Gastroesophageal sphincter (tissue), 3 donors: ENCODE measurements around the gene NUP153.

Experiments
- CTCF ChIP-seq, 4 experiments: fragments of 200-600 bp in 2 of 4; fragments of 450-650 bp in 2 of 4; sonication (generic) in 1 of 4; IDR thresholded peaks; one replicate each; pipeline ENCODE4 v1.5.1; 2017 to 2019; ENCODE audit warnings: antibody characterized with exemption in 4 of 4, mild to moderate bottlenecking in 2 of 4, moderate library complexity in 2 of 4
- POLR2A ChIP-seq, 2 donors: fragments of 450-650 bp; IDR thresholded peaks; one replicate each; pipeline ENCODE4 v1.6.1; 2017; ENCODE audit warnings: antibody characterized with exemption in 2 of 2, mild to moderate bottlenecking in 2 of 2, moderate library complexity in 1 of 2

DNA sequence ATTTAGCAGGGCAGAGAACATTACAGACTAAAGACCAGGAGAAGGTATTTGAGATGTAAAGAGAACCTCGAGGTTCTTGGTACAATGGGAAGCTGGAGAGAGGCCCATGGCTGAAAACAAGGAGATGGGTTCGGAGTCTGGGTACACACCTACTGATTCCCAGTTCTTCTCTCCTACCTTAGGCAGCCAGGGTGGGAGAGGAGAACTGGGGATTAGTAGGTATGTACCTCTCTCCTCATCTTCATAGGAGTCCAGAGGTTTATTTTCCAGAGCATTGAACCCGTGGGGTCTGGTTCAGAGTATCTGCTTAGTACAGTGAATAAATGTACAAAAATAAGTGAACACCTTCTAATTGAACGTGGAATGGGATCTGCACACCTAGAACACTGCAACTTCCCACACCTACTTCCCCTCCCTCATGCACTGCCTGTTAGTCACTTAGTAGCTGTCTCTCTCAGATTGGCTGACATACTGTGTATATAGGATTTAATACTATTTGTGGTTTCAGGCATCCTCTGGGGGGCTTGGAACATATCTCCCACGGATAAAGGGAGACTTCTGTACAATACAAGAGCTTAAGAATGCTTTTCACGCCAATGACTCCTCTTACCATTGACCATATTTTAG lies 23.5 kb upstream of the NUP153 start:
- no peak for TF ChIP-seq CTCF (IDR thresholded peaks at IDR 0.05)
- no peak for TF ChIP-seq POLR2A (IDR thresholded peaks at IDR 0.05)
